ENCODE results near the gene ACSF2. TPM values are rescaled to one million over a fixed set of nuclear protein-coding genes. Genes with fewer than 3 reads are reported as not detected.

Gene ACSF2
- polyA plus RNA-seq, 1 of the 3 experiments (the other 2 are of a cell fraction), result 46.6 TPM

DNA sequence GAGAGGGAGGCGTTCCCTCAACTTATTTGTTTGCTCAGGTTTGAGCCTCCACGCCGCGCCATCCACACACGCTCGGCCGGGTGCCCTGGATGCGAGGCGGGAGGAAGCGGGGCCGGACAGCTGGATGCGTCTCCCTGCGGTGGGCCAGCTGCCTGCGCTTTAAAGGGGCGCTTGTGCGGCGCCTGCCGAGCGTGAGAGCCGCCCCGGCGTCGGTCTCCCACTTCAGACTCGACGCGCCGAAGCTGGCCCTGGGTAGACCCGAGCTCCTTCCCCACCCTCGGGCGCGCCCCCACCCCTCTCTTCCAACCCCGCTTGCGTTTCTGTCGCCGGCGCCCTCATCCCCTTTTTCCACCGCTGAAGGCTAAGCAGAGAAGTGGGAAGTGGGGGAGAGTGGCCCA, 43.2 kb downstream of the ACSF2 start:
- POLR2A ChIA-PET, result interaction anchor here (0.7 kb wide), 1 partner anchor 71 kb away, joined by 3 read pairs; no protein-coding TSS in a partner anchor
- H3K27ac ChIP-seq (ENCODE audit: low read depth in 2 of 2, low read length in 1 of 2), result no peak overlapping the region
- no peak for TF ChIP-seq FOSL2 (IDR thresholded peaks at IDR 0.05; ENCODE audit: borderline replicate concordance, low read depth)
- 0 out of 2 replicates have a peak, but pooled peaks have one; percentile 40 for TF ChIP-seq MXI1 (IDR thresholded peaks at IDR 0.05; ENCODE audit: low read depth, low read length)
- H3K27me3 ChIP-seq (ENCODE audit: insufficient read depth), result no peaks in the 10 kb centered on the region
- WGBS (ENCODE audit: low lambda C conversion rate), result 37% methylated on average over 31 of the region's 37 CpGs
- H3K9ac ChIP-seq, result no peak overlapping the region
- no peak overlapping the region for H2AFZ ChIP-seq (ENCODE audit: low read depth)
- H3K4me1 ChIP-seq (ENCODE audit: control insufficient read depth in 1 of 2, insufficient read depth in 2 of 2, low read depth in 1 of 2, low read length in 1 of 2), result peaks cover 0 to 17% of the 10 kb centered on the region in 2 experiments; a peak in 1 of 4 replicates
- H3F3A ChIP-seq (replicated peaks; ENCODE audit: insufficient read depth), result no peaks in the 10 kb centered on the region
- peak overlapping the region; percentile 57; the same call in 1 of the 2 replicates for H3K4me2 ChIP-seq
- no peaks in the 10 kb centered on the region for H3K9me3 ChIP-seq
- no peaks in the 10 kb centered on the region for H3K36me3 ChIP-seq (replicated peaks in 1 of 2; ENCODE audit: control insufficient read depth in 1 of 2, insufficient read depth in 2 of 2, low read length in 1 of 2)
- H4K20me1 ChIP-seq (ENCODE audit: insufficient read depth), result no peaks in the 10 kb centered on the region; the same call in 1 of the 2 replicates
- no peaks in the 10 kb centered on the region for H3K9me2 ChIP-seq
- peak overlapping the region in 1 of 2 experiments; percentile 41; a peak in 2 of 4 replicates for H3K4me3 ChIP-seq (ENCODE audit: low read depth in 2 of 2, low read length in 1 of 2)
- DNase-seq, result peak; percentile 86
- CTCF ChIA-PET, result interaction anchor here (1.1 to 5.6 kb wide), 9 partner anchors 9 to 373 kb away, joined by 3 to 53 read pairs (median 5); partner anchors contain the start of genes LRRC59 and RSAD1
- no peaks in the 10 kb centered on the region for H3K79me2 ChIP-seq (ENCODE audit: insufficient read depth)

DNA sequence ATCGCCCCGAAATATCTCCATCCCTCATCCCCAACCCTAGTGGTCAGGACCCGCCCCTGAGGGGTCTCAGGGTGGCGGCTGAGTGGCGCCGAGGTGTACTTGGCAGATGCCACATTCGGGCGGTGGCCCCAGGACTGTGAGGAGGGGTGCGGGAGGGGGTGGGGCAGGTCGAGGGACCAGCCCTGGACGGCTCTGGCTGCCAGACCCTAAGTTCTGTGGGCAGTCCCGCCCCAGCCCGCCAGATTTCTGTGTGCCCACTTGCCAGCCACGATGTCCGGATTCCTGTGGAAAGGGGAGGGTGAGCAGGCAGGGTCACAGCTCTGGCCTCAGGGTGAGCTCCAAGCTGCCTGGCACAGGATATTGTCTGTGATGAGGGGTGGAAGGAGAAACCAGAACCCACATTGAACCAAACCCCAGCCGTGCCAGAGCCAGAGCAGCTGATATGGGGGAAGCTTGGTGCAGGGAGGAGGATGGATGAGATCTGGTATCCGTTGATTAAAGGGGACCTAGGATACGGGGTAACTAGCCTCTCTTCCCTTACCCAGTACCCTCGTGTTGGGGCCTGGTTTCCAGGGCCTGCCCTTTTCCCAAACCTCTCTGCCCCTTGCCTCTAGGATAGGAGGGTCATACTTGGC, 43.8 kb downstream of the ACSF2 start:
- Histone ChIP-seq H2AFZ (ENCODE audit: low read depth) (no peak overlapping the region), H3K9ac (no peak overlapping the region), H3K4me3 (ENCODE audit: low read depth in 2 of 2, low read length in 1 of 2) (peak overlapping the region in 1 of 2 experiments; percentile 41; a peak in 1 of 4 replicates), H3K4me2 (no peak overlapping the region), H4K20me1 (ENCODE audit: insufficient read depth) (no peaks in the 10 kb centered on the region; the same call in 1 of the 2 replicates), H3K4me1 (ENCODE audit: control insufficient read depth in 1 of 2, insufficient read depth in 2 of 2, low read depth in 1 of 2, low read length in 1 of 2) (peaks cover 0 to 17% of the 10 kb centered on the region in 2 experiments; a peak in 1 of 4 replicates), H3K79me2 (ENCODE audit: insufficient read depth) (no peaks in the 10 kb centered on the region), H3K36me3 (replicated peaks in 1 of 2; ENCODE audit: control insufficient read depth in 1 of 2, insufficient read depth in 2 of 2, low read length in 1 of 2) (no peaks in the 10 kb centered on the region), H3K27ac (ENCODE audit: low read depth in 2 of 2, low read length in 1 of 2) (no peak overlapping the region), H3K9me2 (no peaks in the 10 kb centered on the region), H3K27me3 (ENCODE audit: insufficient read depth) (no peaks in the 10 kb centered on the region), H3F3A (replicated peaks; ENCODE audit: insufficient read depth) (no peaks in the 10 kb centered on the region), H3K9me3 (no peaks in the 10 kb centered on the region)
- WGBS (ENCODE audit: low lambda C conversion rate), result 80% methylated on average over 19 of the region's 19 CpGs
- TF ChIP-seq EZH2phosphoT487 (IDR thresholded peaks at IDR 0.05; ENCODE audit: borderline replicate concordance, low read depth), result no peak
- no peak for TF ChIP-seq TEAD4 (IDR thresholded peaks at IDR 0.05; ENCODE audit: borderline replicate concordance, insufficient read depth)
- TF ChIP-seq, protein P1, sequence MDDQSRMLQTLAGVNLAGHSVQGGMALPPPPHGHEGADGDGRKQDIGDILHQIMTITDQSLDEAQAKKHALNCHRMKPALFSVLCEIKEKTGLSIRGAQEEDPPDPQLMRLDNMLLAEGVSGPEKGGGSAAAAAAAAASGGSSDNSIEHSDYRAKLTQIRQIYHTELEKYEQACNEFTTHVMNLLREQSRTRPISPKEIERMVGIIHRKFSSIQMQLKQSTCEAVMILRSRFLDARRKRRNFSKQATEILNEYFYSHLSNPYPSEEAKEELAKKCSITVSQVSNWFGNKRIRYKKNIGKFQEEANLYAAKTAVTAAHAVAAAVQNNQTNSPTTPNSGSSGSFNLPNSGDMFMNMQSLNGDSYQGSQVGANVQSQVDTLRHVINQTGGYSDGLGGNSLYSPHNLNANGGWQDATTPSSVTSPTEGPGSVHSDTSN (IDR thresholded peaks at IDR 0.05), result no peak
- no peak for TF ChIP-seq TCF12 (IDR thresholded peaks at IDR 0.05)
- no peak for TF ChIP-seq RXRA (IDR thresholded peaks at IDR 0.05; ENCODE audit: borderline replicate concordance, low read depth)
- TF ChIP-seq NRF1 (IDR thresholded peaks at IDR 0.05; ENCODE audit: low read depth, low read length), result no peak
- TF ChIP-seq POLR2AphosphoS5 (IDR thresholded peaks at IDR 0.05; ENCODE audit: low read depth, low read length), result no peak
- TF ChIP-seq NFIC (IDR thresholded peaks at IDR 0.05; ENCODE audit: borderline replicate concordance), result no peak
- TF ChIP-seq TAF1 (IDR thresholded peaks at IDR 0.05; ENCODE audit: borderline replicate concordance, low read depth, low read length), result no peak
- TF ChIP-seq, protein P2, sequence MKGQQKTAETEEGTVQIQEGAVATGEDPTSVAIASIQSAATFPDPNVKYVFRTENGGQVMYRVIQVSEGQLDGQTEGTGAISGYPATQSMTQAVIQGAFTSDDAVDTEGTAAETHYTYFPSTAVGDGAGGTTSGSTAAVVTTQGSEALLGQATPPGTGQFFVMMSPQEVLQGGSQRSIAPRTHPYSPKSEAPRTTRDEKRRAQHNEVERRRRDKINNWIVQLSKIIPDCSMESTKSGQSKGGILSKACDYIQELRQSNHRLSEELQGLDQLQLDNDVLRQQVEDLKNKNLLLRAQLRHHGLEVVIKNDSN (IDR thresholded peaks at IDR 0.05; ENCODE audit: borderline replicate concordance, low read depth), result no peak
- POLR2A ChIA-PET, result interaction anchor here (0.6 to 0.7 kb wide), 2 partner anchors 72 to 82 kb away, joined by 3 read pairs; no protein-coding TSS in a partner anchor
- DNase-seq, result peak; percentile 65
- CTCF ChIA-PET, result interaction anchor here (0.8 to 5.6 kb wide), 8 partner anchors 8 to 162 kb away, joined by 3 to 53 read pairs (median 5); partner anchors contain the start of genes LRRC59 and RSAD1

Measured in SK-N-SH (cell line).